Vagina (tissue), 2 donors: ENCODE data around the gene SIRT2. TPM values are rescaled to one million over a fixed set of nuclear protein-coding genes. Genes with fewer than 3 reads are reported as not detected.

Experiments
- DNase-seq, 2 donors: peaks; one replicate each; pipeline ENCODE4 v3.0.0-alpha.2; 2017; ENCODE audit errors: extremely low spot score in 2 of 2
- H3K27ac ChIP-seq: fragments of 200-600 bp; sonication (generic); one replicate; pipeline ENCODE4 v1.5.1; 2019
- H3K27me3 ChIP-seq: fragments of 200-600 bp; sonication (generic); one replicate; pipeline ENCODE4 v1.5.1; 2019
- H3K36me3 ChIP-seq, 2 donors: fragments of 200-600 bp; sonication (generic); one replicate each; pipeline ENCODE4 v1.5.1; 2017 to 2019
- H3K4me1 ChIP-seq: fragments of 200-600 bp; sonication (generic); one replicate; pipeline ENCODE4 v1.5.1; 2019
- H3K4me3 ChIP-seq, 2 donors: fragments of 200-600 bp; sonication (generic); 1 replicate in 1 of 2; 2 replicates in 1 of 2; pipeline ENCODE4 v1.5.1; 2016 to 2019
- H3K9me3 ChIP-seq: fragments of 200-600 bp; sonication (generic); one replicate; pipeline ENCODE4 v1.5.1; 2019
- POLR2A ChIP-seq, 2 donors: fragments of 450-650 bp; IDR thresholded peaks; one replicate each; pipeline ENCODE4 v1.6.1; 2017; ENCODE audit warnings: antibody characterized with exemption in 2 of 2, mild to moderate bottlenecking in 2 of 2, moderate library complexity in 2 of 2
- POLR2AphosphoS5 ChIP-seq, 2 donors: sonication (generic); formaldehyde crosslinking; IDR thresholded peaks; one replicate each; pipeline ENCODE4 v1.9.0; 2017; ENCODE audit warnings: antibody characterized with exemption in 2 of 2, mild to moderate bottlenecking in 2 of 2, low read depth in 1 of 2; ENCODE audit not compliant: insufficient read depth in 1 of 2
- intact Hi-C: fragments of 100-400 bp; cut with DNase I; formaldehyde crosslinking; loops from one replicate; pipeline ENCODE4 v1.15.1; 2023
- total RNA-seq: library from RNA; depleted of rRNA; stranded (reverse); fragments of >200 nt; gene quantifications from one replicate; pipeline ENCODE4 v1.2.3, GENCODE V29; 2016
- TF ChIP-seq, protein P1 (sequence below), 3 experiments: fragments of 450-650 bp in 2 of 3; fragments of 200-600 bp in 1 of 3; sonication (generic) in 1 of 3; IDR thresholded peaks; one replicate each; pipeline ENCODE4 v1.5.1; 2017 to 2019; ENCODE audit warnings: antibody characterized with exemption in 3 of 3, mild to moderate bottlenecking in 2 of 3, moderate library complexity in 2 of 3

SIRT2 gene
- total RNA-seq, 1 donor from 2014 or later = 51.6 TPM

DNA sequence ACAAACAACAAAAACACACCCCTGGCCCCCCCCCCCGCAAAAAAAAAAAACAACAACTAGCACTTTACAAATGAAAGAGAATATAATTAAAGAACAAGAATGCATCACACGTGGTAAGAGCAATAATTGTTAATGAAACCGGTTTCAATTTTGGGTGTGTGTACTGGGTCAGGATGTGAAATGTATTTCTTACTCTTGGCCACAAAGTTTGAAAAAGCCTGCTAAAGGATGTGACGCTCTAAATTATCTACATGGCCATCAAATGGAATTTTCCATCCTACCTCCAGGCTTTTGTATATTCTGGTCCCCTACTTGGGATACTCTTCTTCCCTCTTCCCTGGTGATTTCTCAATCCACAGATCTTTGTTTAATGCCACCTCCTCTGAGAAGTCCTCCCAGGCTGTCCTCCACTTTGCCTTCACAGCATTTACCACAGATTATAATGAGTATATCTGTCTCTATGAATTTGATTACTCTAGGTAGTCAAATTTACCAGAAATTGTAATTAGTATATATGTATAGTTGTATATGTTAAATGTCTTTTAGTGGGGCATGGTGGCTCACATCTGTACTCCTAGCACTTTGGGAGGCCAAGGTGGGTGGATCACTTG, 29.1 kb upstream of the SIRT2 start:
- H3K36me3 ChIP-seq = peaks cover 0 to 29% of the 10 kb centered on the region in 2 donors
- intact Hi-C loops = no loop called here
- H3K27ac ChIP-seq = no peak overlapping the region
- H3K4me1 ChIP-seq = peaks cover 26% of the 10 kb centered on the region
- no peaks in the 10 kb centered on the region for H3K9me3 ChIP-seq
- no peak for DNase-seq
- no peak overlapping the region for H3K4me3 ChIP-seq
- TF ChIP-seq, protein P1, sequence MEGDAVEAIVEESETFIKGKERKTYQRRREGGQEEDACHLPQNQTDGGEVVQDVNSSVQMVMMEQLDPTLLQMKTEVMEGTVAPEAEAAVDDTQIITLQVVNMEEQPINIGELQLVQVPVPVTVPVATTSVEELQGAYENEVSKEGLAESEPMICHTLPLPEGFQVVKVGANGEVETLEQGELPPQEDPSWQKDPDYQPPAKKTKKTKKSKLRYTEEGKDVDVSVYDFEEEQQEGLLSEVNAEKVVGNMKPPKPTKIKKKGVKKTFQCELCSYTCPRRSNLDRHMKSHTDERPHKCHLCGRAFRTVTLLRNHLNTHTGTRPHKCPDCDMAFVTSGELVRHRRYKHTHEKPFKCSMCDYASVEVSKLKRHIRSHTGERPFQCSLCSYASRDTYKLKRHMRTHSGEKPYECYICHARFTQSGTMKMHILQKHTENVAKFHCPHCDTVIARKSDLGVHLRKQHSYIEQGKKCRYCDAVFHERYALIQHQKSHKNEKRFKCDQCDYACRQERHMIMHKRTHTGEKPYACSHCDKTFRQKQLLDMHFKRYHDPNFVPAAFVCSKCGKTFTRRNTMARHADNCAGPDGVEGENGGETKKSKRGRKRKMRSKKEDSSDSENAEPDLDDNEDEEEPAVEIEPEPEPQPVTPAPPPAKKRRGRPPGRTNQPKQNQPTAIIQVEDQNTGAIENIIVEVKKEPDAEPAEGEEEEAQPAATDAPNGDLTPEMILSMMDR (IDR thresholded peaks at IDR 0.05) = no peak
- no peaks in the 10 kb centered on the region for H3K27me3 ChIP-seq

DNA sequence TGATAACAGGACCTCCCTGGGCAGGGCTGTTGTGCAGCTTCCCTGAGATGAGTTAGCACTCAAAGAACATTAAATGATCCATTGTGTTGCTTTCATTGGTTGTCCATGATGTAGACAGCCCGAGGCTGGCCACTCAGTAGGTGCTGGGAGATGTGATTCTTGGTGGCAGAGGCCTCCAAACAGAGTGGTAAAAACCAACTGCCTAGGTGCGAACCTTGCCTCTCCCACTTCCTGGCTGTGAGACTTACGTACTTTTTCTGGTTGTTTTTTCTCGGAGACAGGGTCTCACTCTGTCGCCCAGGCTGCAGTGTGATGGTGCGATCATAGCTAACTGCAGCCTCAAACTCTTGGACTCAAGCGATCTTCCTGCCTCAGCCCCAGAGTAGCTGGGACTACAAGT, 25.0 kb upstream of the SIRT2 start:
- Histone ChIP-seq H3K9me3 (no peaks in the 10 kb centered on the region), H3K27ac (no peak overlapping the region), H3K36me3 (peaks cover 0 to 24% of the 10 kb centered on the region in 2 donors), H3K4me3 (no peak overlapping the region), H3K27me3 (no peaks in the 10 kb centered on the region), H3K4me1 (peaks cover 2% of the 10 kb centered on the region)
- no peak for DNase-seq
- TF ChIP-seq POLR2AphosphoS5 (IDR thresholded peaks at IDR 0.05; ENCODE audit: insufficient read depth in 1 of 2, low read depth in 1 of 2) (no peak), POLR2A (IDR thresholded peaks at IDR 0.05) (no peak)
- TF ChIP-seq, protein P1 (IDR thresholded peaks at IDR 0.05) = no peak
- intact Hi-C loops = no loop called here

GRCh38 chr19:38922482-38922881, 23.1 kb upstream of the SIRT2 start:
- Histone ChIP-seq H3K36me3 (peaks cover 0 to 24% of the 10 kb centered on the region in 2 donors), H3K4me1 (no peaks in the 10 kb centered on the region), H3K27ac (no peak overlapping the region), H3K4me3 (no peak overlapping the region), H3K27me3 (no peaks in the 10 kb centered on the region), H3K9me3 (no peaks in the 10 kb centered on the region)
- TF ChIP-seq POLR2AphosphoS5 (IDR thresholded peaks at IDR 0.05; ENCODE audit: insufficient read depth in 1 of 2, low read depth in 1 of 2) (no peak), POLR2A (IDR thresholded peaks at IDR 0.05) (no peak)
- TF ChIP-seq, protein P1 (IDR thresholded peaks at IDR 0.05) = no peak
- DNase-seq = no peak
- intact Hi-C loops = no loop called here

- peaks cover 0 to 24% of the 10 kb centered on the region in 2 donors for H3K36me3 ChIP-seq
- no peak overlapping the region for H3K4me3 ChIP-seq
- intact Hi-C loops = no loop called here
- no peak for TF ChIP-seq POLR2AphosphoS5 (IDR thresholded peaks at IDR 0.05; ENCODE audit: insufficient read depth in 1 of 2, low read depth in 1 of 2)
- TF ChIP-seq, protein P1 (IDR thresholded peaks at IDR 0.05) = no peak
- no peak for TF ChIP-seq POLR2A (IDR thresholded peaks at IDR 0.05)
- H3K4me1 ChIP-seq = no peaks in the 10 kb centered on the region
- no peak overlapping the region for H3K27ac ChIP-seq
- DNase-seq = no peak
- no peaks in the 10 kb centered on the region for H3K27me3 ChIP-seq
- no peaks in the 10 kb centered on the region for H3K9me3 ChIP-seq
Measured at GRCh38 chr19:38921420-38922274, 22.2 kb upstream of the SIRT2 start.
